ENCODE measurements around the gene TGFBI.

TGFBI gene

DNA sequence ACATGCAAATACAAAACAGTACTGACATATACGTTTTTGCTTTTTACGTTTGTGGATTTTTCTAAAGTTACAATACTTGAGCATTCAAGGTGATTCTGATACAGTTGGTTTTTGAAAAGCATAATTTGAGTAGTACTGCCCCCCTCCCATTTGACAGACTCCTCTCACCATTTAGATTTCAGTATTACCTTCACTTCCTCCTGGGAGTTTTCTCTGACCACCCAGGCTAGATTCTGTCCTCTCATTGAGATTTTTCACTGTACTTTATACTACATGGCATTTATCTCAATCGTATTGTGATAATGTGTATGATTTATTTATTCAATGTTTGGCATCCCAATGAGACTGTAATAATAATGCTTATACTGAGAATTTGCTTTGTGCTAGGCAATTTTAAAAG lies 71.1 kb downstream of the TGFBI start:
- DNase-seq, result no peak

DNA sequence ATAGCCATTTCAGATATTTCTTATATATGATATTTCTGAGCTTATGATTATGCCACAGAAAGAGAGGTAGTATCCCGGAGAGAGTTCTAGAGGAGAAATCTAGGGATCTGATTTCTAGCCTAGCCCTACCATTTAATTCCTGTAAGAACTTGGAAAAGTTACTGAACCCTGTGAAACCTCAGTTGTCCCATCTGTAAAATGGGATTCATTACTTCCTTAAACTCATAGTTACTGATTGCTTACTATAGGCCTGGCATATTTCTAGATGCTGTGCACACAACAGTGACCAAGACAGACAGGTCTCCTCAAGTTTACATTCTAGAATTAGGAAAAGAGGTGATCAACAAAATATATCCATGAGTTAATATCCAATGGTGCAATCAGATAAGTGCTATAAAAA lies 73.1 kb downstream of the TGFBI start:
- no peak for DNase-seq

GRCh38 chr5:136103118-136103517 lies 74.3 kb downstream of the TGFBI start:
- no peak for DNase-seq

DNA sequence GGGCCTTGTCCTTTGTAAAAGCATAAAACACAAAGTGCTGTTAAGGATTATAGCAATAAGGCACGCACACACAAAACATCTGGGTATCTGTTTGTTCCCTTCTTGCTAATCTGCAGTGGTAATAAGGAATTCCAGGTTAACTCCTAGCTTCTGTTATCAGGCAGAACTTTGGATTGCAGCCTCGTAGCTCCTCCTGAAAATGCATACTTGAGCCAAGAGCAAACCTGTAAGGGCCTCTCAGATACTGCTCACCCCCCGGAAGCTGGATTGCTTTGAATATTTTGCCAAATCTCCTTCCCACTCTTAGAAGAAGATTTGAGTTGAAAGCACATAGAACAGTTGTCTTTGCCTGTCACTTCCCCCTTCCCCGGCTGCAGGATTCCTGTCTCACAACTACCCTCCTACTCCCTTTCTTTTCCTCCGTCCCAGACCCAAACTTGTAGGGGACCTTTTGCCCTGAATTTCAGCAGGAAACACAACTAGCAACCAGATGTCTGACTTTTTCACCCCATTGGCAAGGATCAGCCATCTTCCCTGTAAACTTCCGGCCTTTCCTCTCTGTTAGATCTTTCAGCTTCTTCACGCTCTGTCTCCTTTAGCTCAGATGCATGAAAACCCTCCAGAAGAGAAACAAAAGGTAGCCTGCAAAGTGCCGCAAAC lies 75.6 kb downstream of the TGFBI start:
- no peak for DNase-seq

GRCh38 chr5:136106351-136107031 lies 77.7 kb downstream of the TGFBI start:
- DNase-seq, result no peak

- DNase-seq, result no peak
Measured at GRCh38 chr5:136108180-136108611, 79.4 kb downstream of the TGFBI start.

DNA sequence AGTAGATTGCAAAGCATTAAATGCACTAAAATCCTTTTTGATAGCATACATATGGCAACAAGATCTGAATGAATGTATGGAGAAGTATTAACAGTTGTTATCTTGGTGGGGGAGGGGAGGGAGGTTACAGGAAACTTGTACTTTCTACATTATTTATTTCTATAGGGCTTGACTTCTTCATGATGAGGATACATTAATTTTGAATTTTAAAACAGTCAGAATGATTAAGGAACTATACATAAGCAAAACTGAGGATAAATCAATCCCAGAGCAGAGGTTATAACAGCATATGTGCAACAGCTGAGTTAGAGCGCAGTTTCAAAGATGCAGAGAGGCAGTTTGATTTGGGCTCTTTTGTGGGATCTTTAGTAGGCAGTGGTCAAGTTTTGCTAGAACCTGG lies 80.0 kb downstream of the TGFBI start:
- no peak for DNase-seq

GRCh38 chr5:136109453-136110135 lies 80.8 kb downstream of the TGFBI start:
- no peak for DNase-seq

All from amniotic stem cell (primary cell).